ENCODE data around the gene ESCO1. TPM values are rescaled to one million over a fixed set of nuclear protein-coding genes. Genes with fewer than 3 reads are reported as not detected.

ESCO1 gene
- 34.4 TPM for total RNA-seq

GRCh38 chr18:21600526-21601410 lies at the start of gene ESCO1:
TSS of gene ESCO1 (minus strand) at chr18:21600704. CDS start at chr18:21574843, 25,861 bp downstream.

GRCh38 chr18:21612125-21613039 lies 11.9 kb upstream of the ESCO1 start, which contains the start of gene SNRPD1:
TSS of gene SNRPD1 (plus strand) at chr18:21612314. CDS start at chr18:21612430, 116 bp downstream.

Other genes starting within 250 kb of the ESCO1 start
- 18.8 TPM for gene SNRPD1, start 11.6 kb upstream of the ESCO1 start, total RNA-seq
- gene ABHD3, start 104.1 kb upstream of the ESCO1 start, total RNA-seq: 11.9 TPM
- 99.5 TPM for gene MIB1, start 140.1 kb upstream of the ESCO1 start, total RNA-seq